A673 (cell line): ENCODE data around the gene COL9A3.

ENCODE experiments used
- EZH2 ChIP-seq: fragments of 200-600 bp; sonication (generic); IDR thresholded peaks from 2 replicates; pipeline ENCODE4 v1.6.1; 2017; ENCODE audit warnings: borderline replicate concordance, low read depth, mild to moderate bottlenecking, mixed read lengths, antibody characterized with exemption, low read length; ENCODE audit not compliant: poor library complexity, severe bottlenecking
- TF ChIP-seq, protein P1 (sequence below): fragments of 300-800, 200-600 bp; sonication (generic); conservative IDR thresholded peaks from 2 replicates; pipeline ENCODE4 v1.5.1; 2017; ENCODE audit warnings: low read depth, mild to moderate bottlenecking, antibody characterized with exemption, low read length, moderate library complexity, mixed read lengths

DNA sequence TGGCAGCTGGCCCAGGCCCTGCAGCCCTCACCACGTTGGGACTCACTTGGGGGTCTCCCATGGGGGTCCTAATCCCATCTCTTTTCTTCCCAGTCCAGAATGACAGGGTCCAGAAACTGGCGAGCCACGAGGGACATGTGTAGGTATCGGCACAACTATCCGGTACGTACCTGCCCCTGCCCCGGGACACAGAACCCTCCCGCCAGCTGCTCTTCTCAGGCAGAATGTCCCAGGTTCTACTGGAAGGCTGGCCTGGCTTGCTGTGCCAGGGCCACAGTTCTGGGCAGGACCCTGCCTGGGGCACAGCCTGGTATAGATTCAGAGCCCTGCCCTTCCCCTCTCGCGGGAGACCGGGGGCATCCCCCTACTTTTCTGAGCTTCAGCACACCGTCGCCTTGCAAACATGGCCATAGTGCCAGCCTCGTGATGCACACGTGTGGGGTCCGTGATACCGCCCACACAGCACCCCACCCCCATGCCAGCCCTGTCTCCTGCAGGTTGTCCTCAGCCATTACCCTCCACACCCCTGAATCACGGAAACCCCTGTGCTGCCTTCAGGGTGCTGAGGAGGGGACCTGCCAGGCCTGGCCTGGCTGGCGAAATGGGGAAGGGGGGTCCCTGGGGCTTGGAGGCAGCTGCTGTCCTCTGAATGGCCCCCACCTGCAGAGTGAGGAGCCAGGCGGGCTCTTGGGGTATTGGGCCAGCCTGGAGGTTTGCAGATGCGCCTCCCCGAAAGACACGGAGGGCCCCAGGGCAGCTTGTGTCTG is 9.2 kb upstream of the COL9A3 start:
- TF ChIP-seq, protein P1, sequence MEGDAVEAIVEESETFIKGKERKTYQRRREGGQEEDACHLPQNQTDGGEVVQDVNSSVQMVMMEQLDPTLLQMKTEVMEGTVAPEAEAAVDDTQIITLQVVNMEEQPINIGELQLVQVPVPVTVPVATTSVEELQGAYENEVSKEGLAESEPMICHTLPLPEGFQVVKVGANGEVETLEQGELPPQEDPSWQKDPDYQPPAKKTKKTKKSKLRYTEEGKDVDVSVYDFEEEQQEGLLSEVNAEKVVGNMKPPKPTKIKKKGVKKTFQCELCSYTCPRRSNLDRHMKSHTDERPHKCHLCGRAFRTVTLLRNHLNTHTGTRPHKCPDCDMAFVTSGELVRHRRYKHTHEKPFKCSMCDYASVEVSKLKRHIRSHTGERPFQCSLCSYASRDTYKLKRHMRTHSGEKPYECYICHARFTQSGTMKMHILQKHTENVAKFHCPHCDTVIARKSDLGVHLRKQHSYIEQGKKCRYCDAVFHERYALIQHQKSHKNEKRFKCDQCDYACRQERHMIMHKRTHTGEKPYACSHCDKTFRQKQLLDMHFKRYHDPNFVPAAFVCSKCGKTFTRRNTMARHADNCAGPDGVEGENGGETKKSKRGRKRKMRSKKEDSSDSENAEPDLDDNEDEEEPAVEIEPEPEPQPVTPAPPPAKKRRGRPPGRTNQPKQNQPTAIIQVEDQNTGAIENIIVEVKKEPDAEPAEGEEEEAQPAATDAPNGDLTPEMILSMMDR, result no peak
- no peak for TF ChIP-seq EZH2
